Measurements from ENCODE around the gene EFNA4.
A peak's percentile ranks its signal among the peaks of the same experiment; 100 is the strongest.

EFNA4 gene

DNA sequence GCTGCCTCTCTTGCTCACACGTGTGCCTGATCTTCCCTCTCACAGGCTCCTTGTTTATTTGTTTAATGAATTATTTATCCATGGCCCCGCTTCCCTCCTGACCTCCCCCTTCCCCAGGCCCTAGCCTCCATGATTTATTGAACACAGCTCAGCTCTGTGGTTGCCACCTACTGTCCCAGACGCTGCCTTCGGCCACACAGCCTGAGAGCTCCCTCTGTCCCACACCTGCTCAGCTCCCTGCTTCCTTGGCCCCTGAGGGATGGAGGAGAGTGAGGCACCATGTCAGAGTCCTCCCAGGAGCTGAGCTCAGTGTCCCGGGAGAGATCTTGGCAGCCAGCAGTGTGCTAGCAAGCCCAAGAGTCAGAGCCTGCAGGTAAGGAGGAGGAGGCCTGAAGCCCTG is 12.0 kb downstream of the EFNA4 start:
- no peak for DNase-seq

DNA sequence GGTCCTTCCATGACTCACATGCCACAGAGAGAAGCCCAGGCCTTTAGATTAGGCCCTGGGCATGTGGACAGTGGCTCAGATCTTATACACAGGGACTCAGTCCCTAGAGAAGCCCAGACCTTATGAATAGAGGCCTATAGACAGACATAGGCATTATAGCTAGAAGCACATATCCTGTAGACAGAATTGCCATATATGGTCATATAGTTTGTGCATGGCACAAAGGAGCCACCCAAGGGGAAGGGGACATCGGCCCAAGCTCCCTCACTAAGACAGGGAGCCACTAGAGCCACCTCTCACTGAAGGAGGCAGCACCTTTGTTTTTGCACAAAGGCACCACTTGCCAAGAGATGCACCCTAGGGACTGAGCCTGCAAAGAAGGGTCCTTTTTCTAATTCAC is 12.8 kb downstream of the EFNA4 start:
- DNase-seq = no peak

DNA sequence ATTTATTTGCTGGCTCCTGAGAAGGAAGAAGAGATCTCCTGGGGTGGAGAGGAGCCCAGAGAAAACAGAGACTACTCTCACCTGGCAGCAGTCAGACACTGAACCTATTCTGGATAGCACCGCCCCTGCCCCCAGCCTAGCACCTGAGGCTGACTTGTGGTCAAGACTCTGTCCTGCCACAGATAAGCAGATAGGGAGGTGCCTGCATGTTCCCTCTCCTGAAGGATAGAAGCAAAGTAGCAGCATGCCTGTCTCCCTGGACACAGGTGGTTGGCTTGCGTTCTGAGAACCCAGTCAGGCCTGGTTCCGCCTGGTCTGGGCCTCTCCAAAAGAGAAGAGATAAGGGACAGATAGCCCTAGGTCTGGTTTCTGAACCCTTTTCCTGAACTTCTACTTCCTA is 13.8 kb downstream of the EFNA4 start:
- DNase-seq = no peak

DNA sequence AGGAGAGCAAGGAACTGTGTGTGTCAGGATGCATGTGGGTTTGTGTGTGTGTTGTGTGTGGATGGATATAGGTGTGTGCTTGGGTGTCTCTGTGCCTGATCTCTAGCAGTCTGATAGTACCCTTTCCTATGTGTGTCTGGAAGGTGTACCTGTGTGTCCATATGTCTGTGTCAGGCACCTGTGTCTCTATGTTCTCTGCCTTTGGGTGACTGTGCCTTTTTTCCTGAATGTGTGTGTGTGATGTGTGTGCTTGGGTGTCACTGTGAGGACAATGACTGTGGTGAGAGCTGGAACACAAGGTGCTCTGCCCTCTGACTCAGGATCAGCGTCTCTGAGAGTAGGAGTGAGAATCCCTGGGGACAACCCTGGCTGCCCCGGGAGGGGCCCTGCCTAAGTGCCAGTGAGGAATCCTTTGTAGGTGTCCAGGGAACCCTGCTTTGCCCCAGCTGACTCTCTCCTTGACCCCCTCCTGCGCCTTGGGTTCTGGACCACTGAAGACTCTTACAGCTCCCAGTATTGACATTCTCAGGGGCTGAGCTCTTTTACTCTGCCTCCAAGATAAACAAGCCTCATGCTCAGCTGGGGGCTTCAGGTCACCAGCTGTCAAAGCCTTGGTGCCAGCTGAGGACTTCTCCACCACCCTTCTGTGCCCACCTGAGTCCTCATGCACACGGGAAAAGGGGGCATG is 14.4 kb downstream of the EFNA4 start:
- no peak for DNase-seq

DNA sequence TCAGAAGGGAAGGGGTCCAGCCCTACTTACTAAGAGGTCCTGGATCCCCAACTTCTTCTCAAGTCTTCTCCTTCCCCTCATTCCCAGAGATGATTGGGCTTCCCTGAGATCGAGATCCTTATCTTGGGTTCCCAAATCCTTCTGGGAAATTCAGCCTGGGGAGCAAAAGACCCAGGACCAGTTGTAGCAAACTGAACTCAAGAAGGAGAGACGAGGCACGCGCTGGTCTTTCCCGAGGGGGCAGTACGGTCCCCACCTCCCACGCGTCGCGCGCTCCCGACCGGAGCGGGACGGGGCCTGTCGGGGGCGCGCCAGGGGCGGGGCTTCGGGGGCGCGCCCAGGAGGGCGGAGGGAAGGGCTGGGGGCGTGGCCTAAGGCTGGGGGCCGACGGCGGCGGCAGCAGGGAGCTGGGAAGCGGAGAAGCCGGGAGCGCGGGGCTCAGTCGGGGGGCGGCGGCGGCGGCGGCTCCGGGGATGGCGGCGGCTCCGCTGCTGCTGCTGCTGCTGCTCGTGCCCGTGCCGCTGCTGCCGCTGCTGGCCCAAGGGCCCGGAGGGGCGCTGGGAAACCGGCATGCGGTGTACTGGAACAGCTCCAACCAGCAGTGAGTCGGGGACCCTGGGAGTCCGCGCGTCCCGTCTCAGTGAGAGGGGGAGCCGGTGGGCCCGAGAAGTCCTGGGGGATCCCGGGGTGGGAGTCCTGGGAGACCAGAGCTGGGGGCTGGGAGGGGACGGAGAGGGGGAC is 15.1 kb downstream of the EFNA4 start, which contains the start of gene EFNA3:
TSS of gene EFNA3 (plus strand) at position 369 of the 741 bp plus-strand sequence. CDS start at position 474, 105 bp downstream.
- peak; percentile 70 for DNase-seq

DNA sequence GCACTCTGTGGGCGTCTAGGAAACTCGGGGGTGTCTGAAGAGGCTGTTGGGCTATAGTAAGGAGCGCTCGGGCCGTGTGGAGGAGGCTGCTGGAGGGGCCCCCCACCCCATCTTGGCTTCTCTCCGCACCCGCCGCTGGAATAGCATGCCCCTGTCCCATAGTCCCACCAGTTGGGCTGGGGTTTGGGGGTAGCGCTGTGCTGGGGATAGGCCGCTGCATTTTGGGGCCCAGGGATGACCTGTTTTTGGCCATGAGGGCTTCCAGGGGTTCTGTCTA is 15.6 kb downstream of the EFNA4 start:
- DNase-seq = no peak

DNA sequence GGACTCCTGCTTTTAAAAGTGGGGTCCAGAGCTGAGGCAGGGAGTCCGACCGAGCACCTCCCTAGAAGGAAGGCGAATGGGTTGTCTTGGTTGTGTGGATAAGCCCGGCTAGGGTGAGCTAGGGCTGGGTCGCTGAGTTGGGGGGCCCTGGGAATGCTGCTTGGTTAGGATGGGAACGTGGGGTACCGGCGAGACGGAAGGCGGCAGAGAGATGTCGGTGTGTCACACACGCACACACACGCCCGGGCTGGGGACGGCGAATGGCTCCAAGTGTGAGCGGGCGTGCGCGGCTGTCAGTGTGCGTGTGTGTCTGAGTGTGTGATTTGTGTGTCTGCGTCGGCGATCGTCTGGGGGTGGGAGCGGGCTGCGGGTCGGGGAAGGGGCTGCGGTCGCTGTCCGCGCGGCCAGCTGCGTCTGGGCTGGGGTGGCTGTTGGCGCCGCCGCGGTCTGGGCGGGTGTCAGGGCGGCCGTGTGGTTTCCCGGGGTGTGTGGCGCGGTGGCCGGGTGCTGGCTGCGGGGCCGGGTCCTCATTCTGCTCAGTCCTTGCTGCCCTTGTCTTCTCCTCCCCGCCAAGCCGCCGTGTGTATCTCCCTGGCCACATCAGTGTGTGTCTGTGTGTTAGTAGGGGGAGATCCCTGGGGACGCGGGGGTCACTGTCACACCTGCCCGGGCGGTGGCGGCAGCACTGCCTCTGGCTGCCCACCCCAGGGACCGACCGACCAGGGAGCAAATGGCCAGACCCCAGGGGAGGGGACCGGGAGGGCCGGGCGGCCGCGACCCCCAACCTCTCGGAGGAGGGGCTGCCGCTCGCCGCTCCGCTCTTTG is 16.2 kb downstream of the EFNA4 start:
- no peak for DNase-seq

DNA sequence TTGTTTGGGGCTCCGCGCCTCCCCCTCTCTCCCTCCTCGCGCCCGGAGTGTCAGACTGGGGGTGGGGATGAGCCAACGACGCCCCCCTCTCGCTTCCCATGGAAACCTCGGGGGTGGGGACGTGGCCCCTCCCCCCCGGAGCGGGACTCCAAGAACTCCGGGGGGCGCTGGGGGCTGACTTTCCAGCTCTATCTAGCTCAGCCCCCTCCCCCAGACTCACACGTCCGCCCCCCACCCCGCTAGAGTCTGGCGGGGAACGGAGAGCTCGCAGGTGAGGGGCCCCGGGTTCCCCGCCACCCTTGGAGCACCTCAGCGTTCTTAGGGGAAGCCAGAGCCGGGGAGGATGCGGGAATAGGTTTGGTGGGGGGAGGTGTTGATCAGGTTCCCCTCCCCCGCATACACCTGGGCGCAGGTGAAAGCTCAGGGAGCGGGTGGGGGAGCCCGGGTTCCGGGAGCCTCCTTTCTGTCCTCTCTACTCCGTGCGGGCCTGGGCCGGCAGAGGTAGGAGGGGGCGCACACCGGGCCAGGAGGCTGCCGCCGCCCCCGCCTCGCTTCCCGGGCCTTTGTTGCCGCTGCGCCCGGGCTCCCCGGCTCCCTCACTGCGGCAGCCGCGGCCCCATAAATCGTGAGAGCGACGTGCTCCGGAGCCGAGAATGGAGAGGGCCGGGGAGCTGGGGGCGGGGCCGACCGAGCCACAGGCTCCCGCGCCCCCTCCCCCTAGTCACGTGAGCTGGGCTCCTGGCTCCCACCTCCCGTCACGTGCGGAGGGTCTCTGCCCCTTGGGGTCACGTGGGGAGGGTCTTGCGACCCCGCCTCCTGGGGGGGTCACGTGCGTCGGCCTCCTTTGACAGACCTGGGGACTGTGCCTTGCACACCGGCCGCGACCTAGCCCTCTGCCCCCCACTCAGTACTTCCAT is 17.0 kb downstream of the EFNA4 start:
- peak; percentile 48 for DNase-seq

DNA sequence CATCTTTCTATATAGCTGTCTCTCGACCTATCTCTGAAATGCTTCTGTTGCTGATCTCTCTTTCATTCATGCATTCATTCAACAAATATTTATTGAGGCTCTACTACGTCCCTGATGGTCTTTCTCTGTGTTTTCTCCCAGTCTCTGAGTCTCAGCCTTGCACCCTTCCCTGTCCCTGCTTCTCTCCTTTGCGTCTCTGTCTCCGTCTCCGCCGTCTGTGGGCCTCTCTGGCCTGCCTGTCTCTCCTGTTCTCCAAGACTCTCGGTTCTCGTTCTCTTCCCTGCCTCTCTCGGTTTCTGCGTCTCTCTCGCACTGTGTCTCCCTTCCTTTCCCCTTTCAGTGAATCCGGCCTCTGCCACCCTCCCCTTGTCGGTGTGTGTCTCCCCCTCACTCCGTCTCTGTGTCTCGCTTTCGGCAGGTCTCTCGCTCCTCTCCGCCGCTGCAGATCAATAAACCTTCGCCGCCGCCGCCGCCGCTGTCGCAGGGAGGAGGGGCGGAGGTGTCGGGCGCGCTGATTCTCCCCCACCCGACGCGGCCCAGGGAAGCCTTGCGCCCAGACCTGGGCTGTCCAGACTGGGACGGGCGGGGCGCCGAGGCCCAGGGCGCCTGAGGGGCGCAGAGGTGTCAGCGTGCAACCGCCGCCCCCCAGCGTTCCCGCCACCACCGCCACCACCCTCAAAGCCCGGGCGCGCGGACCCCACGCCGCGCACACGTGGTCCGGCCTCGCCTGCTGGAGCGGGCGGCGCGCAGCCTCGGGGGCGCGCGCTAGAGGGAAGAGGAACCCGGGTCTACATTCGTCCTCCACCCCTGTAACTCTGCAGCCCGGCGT is 18.1 kb downstream of the EFNA4 start:
- DNase-seq = peak; percentile 59

DNA sequence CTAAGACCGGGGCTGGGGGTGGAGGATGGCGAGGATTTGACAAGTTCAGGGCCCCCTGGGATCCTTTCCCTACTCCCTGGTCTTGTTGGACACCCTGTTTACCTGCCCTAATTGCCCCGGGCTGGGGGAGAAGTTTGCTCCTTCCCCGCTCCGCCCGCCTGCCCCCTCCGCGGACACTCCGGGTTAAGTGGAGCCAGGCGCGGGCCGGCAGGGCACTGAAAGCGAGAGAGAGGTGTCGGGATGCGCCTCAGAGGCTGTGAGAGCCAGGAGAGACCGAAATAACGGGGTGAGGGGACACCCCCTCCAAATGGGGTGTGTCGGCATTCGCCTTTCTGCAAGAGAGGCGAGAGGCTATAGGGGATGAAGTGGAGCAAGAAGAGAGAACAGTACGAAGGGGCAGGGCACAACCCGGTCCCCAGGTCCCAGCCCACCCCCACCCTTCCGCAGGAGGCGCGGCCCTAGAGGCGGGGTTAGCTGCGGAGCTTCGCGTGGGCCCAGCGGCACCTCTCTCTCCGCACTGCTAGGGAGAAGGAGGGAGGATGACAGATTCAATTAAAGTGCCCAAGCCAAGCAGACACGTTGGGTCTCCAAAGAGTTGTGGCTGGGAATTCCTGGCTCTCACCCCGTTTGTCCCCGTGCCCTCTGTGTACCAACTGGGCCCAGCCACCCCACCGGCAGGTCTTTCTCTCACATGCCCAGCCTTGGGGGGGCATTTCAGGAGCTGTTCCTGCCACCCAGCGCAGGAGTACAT is 18.9 kb downstream of the EFNA4 start:
- DNase-seq = peak; percentile 57

DNA sequence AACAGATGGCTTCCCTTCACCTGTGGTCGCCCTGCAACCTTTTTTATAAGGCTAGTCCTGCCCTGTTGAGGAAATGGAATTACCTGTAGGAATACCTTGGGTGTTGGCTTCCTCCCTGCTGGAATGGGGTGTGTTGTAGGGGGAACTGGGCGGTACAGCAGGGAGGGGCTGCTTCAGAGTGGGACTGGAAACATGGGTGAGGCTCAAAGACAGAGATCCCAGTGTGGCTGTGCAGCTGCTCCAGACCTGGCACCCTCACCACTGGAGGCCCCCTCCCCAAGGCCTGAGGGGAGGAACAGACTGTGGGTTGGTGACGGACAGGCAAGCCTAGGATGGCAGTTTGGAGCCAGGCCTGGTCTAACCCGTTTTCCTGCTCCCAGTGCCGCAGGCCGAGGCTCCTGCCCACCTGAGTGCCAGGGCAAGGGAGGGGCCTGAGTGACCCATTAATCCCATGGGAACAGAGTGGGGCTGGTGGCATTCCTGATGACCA is 19.6 kb downstream of the EFNA4 start:
- DNase-seq = no peak

DNA sequence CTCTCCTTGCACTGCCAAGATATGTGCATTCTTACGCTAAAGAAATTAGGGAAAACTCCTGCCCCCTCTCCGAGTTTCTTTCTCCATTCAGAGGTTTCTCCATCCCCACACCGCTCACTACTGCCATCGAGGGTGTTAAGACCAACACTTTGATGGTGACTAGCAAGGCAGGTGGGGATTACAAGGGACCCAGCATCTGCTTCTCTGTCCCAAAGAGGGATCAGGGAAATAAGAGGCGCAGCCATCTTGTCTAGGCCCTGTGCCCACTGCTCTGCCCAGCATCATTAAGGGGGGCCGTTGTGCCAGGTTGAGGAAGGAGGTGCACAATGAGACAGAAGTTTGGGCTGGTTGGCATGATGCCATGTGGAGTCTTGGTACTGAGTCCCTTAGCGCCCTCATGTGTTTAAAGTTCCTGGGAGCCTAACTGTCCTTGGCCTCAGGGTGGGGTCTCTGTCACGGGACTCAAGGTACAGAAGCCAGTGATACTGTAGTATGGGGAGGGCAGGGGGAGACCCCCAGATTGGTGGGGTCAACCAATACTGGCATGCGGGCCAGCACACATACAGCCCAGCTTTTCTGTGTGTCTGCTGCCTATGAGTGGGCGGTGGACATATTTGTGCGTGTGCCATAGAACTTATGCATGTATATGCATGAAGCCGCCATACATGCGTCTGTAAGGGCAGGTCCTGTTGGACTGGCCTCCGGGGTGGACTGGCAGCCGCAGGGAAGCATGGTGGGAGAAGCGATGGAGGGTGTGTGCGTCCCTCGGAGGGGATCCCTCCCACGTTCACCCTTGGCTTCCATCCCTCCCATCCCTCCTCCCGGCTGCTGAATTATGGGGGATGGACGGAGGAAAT is 20.6 kb downstream of the EFNA4 start:
- DNase-seq = peak; percentile 61

DNA sequence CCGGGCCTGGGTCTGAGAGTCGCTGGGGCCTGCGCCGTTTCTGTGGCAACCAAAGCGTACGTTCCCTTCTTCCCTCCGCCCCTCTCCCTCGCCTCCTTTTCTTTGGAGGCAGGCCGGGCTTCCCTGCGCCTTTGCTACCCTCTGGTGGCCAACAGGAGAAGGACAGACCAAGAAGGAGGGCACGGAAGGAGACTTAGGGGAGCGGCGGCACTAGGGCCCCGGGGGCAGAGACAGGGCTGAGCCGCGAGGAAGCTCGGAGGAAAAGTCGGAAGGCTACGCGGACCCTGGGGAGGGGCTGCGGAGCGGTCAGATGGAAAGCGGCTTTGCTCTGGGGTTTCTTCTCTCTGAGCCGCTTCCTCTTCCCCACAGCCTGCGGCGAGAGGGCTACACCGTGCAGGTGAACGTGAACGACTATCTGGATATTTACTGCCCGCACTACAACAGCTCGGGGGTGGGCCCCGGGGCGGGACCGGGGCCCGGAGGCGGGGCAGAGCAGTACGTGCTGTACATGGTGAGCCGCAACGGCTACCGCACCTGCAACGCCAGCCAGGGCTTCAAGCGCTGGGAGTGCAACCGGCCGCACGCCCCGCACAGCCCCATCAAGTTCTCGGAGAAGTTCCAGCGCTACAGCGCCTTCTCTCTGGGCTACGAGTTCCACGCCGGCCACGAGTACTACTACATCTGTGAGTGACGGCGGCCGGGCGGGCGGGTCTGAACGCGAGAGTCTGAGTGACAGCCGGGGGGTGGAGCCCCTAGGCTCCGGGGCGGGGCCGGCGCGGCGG is 21.4 kb downstream of the EFNA4 start:
- DNase-seq = peak; percentile 95

DNA sequence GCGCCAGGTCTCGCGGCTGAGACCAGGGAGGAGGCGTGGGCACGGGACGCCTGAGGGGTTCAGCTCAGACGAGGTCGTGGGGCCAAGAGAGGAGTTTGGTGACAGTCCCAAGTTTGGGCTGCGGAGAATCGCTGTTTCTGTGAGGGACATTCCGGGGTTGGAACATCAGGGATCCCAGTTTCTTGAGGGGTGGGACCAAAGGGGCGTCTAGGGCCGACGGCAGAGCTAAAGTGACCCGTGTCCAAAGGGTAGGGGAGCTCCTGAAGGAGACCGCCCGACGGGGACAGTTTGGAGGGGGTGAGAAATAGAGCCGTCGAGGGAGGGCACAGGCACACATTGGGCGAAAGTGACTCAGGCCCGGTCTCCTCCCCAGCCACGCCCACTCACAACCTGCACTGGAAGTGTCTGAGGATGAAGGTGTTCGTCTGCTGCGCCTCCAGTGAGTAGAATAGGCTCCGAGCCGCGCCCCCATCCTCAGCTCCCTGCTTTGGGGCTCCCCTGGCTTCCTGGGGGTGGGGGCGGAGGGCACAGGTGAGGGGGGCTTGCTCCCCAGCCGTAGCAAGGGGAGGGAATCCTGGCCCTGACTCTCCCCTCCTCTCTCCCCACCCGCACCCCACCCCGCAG is 22.1 kb downstream of the EFNA4 start:
- DNase-seq = peak; percentile 87

DNA sequence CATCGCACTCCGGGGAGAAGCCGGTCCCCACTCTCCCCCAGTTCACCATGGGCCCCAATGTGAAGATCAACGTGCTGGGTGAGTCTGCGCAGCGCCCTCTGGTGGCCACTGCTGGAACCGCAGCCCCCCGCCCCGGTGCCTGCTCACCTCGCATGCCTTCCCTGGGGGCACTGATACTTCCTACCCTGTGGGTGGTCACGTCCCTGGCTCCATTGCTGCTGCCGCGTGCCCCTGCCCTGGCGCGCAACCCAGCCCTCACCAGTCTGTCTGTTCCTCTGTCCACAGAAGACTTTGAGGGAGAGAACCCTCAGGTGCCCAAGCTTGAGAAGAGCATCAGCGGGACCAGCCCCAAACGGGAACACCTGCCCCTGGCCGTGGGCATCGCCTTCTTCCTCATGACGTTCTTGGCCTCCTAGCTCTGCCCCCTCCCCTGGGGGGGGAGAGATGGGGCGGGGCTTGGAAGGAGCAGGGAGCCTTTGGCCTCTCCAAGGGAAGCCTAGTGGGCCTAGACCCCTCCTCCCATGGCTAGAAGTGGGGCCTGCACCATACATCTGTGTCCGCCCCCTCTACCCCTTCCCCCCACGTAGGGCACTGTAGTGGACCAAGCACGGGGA is 22.7 kb downstream of the EFNA4 start:
- peak; percentile 90 for DNase-seq

DNA sequence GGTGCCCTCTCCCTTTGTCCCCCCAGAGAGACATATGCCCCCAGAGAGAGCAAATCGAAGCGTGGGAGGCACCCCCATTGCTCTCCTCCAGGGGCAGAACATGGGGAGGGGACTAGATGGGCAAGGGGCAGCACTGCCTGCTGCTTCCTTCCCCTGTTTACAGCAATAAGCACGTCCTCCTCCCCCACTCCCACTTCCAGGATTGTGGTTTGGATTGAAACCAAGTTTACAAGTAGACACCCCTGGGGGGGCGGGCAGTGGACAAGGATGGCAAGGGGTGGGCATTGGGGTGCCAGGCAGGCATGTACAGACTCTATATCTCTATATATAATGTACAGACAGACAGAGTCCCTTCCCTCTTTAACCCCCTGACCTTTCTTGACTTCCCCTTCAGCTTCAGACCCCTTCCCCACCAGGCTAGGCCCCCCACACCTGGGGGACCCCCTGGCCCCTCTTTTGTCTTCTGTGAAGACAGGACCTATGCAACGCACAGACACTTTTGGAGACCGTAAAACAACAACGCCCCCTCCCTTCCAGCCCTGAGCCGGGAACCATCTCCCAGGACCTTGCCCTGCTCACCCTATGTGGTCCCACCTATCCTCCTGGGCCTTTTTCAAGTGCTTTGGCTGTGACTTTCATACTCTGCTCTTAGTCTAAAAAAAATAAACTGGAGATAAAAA is 23.5 kb downstream of the EFNA4 start:
- DNase-seq = no peak

All from activated CD4-positive, alpha-beta T cell treated with anti-CD3 and anti-CD28 coated beads for 48 hours (primary cell).